ENCODE data around the gene PRR29.

GRCh38 chr17:64053101-64053500 lies 55.0 kb downstream of the PRR29 start:
- TF ChIP-seq TAF1 (conservative IDR thresholded peaks at IDR 0.05) (no peak), REST (IDR thresholded peaks at IDR 0.05) (no peak), FOXA1 (IDR thresholded peaks at IDR 0.05) (no peak), CTCF (IDR thresholded peaks at IDR 0.05; ENCODE audit: low read depth, low read length, missing input control) (no peak), GABPA (IDR thresholded peaks at IDR 0.05 in 1 of 2, conservative IDR thresholded peaks at IDR 0.05 in 1 of 2) (no peak), RXRA (IDR thresholded peaks at IDR 0.05) (no peak), YY1 (IDR thresholded peaks at IDR 0.05) (no peak), JUND (IDR thresholded peaks at IDR 0.05) (no peak), MAX (IDR thresholded peaks at IDR 0.05) (no peak), HNF4A (conservative IDR thresholded peaks at IDR 0.05) (no peak), SP1 (IDR thresholded peaks at IDR 0.05) (no peak), FOXA2 (IDR thresholded peaks at IDR 0.05) (no peak), EGR1 (IDR thresholded peaks at IDR 0.05; ENCODE audit: low read depth in 2 of 2) (no peak)
